GM12878 (cell line): Measurements from ENCODE around the gene METTL16. TPM values are rescaled to one million over a fixed set of nuclear protein-coding genes. Genes with fewer than 3 reads are reported as not detected.

Experiments
- ATAC-seq: fragments of 200-7000 bp; cut with Tn5 transposase; 3 replicates; pipeline ENCODE4 v1.9.1; 2020; ENCODE audit warnings: mild to moderate bottlenecking, moderate library complexity
- BruUV-seq: library from RNA; stranded (reverse); fragments of 400-500 nt; replicated peaks from 2 replicates; lab custom pipeline; 2021; lab: Mats Ljungman, UMichigan
- CTCF ChIA-PET: fragments of 300-600 bp; sonication (Branson Sonifier 250); formaldehyde crosslinking; extraction: SDS; loops from one replicate; lab custom pipeline; 2021; ENCODE audit warnings: inconsistent platforms; lab: Yijun Ruan, JAX
- POLR2A ChIA-PET: fragments of 350-600 bp; formaldehyde crosslinking; extraction: SDS; loops from one replicate; lab custom pipeline; 2021; ENCODE audit warnings: inconsistent platforms; lab: Charles Lee
- RAD21 ChIA-PET: fragments of 300-600 bp; sonication (Branson Sonifier 250); formaldehyde crosslinking; loops from one replicate; lab custom pipeline; 2023; ENCODE audit warnings: antibody characterized with exemption; ENCODE audit not compliant: unreplicated experiment; lab: Charles Lee
- SMC1A ChIA-PET: fragments of 300-600 bp; sonication (Branson Sonifier 250); formaldehyde crosslinking; loops from one replicate; lab custom pipeline; 2023; ENCODE audit not compliant: unreplicated experiment, uncharacterized antibody; lab: Charles Lee
- DNase-seq: peaks from one replicate; pipeline ENCODE4 v3.0.0-alpha.2; 2011; ENCODE audit warnings: low read depth, low spot score
- FAIRE-seq: peaks from 3 replicates; lab custom pipeline; 2011; peaks lifted over from hg19 to GRCh38; lab: Jason Lieb, UNC
- H2AFZ ChIP-seq: 2 replicates; pipeline ENCODE4 v1.6.0; 2011; ENCODE audit warnings: low read depth, low read length, control low read depth; ENCODE audit not compliant: control insufficient read depth
- H3K27ac ChIP-seq: 2 replicates; pipeline ENCODE4 v1.5.1; 2011; ENCODE audit warnings: control low read depth; ENCODE audit not compliant: control insufficient read depth, insufficient read depth
- H3K27me3 ChIP-seq, 2 experiments: replicated peaks in 1 of 2; 2 replicates each; pipeline versions ENCODE4 v1.6.0 to v1.6.1; 2011; ENCODE audit warnings: low read length in 1 of 2; ENCODE audit not compliant: control insufficient read depth in 2 of 2, insufficient read depth in 2 of 2
- H3K36me3 ChIP-seq, 2 experiments: 2 replicates each; pipeline ENCODE4 v1.5.1; 2011; ENCODE audit warnings: low read length in 1 of 2; ENCODE audit not compliant: control insufficient read depth in 2 of 2, insufficient read depth in 2 of 2
- H3K4me1 ChIP-seq: 2 replicates; pipeline ENCODE4 v1.6.1; 2011; ENCODE audit warnings: mild to moderate bottlenecking, low read length, moderate library complexity, mixed read lengths; ENCODE audit not compliant: control insufficient read depth, insufficient read depth
- H3K4me2 ChIP-seq: 2 replicates; pipeline ENCODE4 v1.6.0; 2011; ENCODE audit warnings: control low read depth; ENCODE audit not compliant: control insufficient read depth, insufficient read depth
- H3K4me3 ChIP-seq: fragments of 200-600 bp; sonication (generic); 2 replicates; pipeline ENCODE4 v1.5.1; 2016
- H3K79me2 ChIP-seq: 2 replicates; pipeline ENCODE4 v1.6.0; 2011; ENCODE audit warnings: low read length; ENCODE audit not compliant: control insufficient read depth, insufficient read depth
- H3K9ac ChIP-seq: 2 replicates; pipeline ENCODE4 v1.8.0; 2011; ENCODE audit warnings: low read length, control low read depth, mixed read lengths; ENCODE audit not compliant: control insufficient read depth, insufficient read depth
- H3K9me3 ChIP-seq: replicated peaks from 3 replicates; pipeline ENCODE4 v1.5.1; 2011; ENCODE audit warnings: mild to moderate bottlenecking, low read length; ENCODE audit not compliant: control insufficient read depth, insufficient read depth
- H4K20me1 ChIP-seq: 2 replicates; pipeline ENCODE4 v1.6.0; 2011; ENCODE audit not compliant: control insufficient read depth, insufficient read depth
- BRCA1 ChIP-seq: IDR thresholded peaks from 2 replicates; pipeline ENCODE4 v1.6.1; 2011; ENCODE audit warnings: low read depth, low read length, improper control_type of control experiment
- CBX3 ChIP-seq: fragments of 200-600 bp; sonication (generic); IDR thresholded peaks from 2 replicates; pipeline ENCODE4 v1.6.1; 2016; ENCODE audit warnings: low read depth, borderline replicate concordance
- CREM ChIP-seq: IDR thresholded peaks from 2 replicates; pipeline ENCODE4 v1.6.1; 2014; ENCODE audit warnings: antibody characterized with exemption, low read depth
- NBN ChIP-seq: fragments of 450-650 bp; IDR thresholded peaks from 2 replicates; pipeline ENCODE4 v1.6.1; 2016
- PBX3 ChIP-seq: IDR thresholded peaks from 2 replicates; pipeline ENCODE4 v1.6.1; 2011; ENCODE audit warnings: mild to moderate bottlenecking, low read depth, low read length, moderate library complexity; ENCODE audit not compliant: insufficient replicate concordance
- POLR2AphosphoS2 ChIP-seq: IDR thresholded peaks from 2 replicates; pipeline ENCODE4 v1.6.1; 2011; ENCODE audit warnings: low read depth, mild to moderate bottlenecking, low read length, improper control_type of control experiment, moderate library complexity
- SUPT20H ChIP-seq: IDR thresholded peaks from 2 replicates; pipeline ENCODE4 v1.6.1; 2011; ENCODE audit warnings: low read depth, mild to moderate bottlenecking, low read length, moderate library complexity, borderline replicate concordance; ENCODE audit not compliant: control insufficient read depth
- TBL1XR1 ChIP-seq: IDR thresholded peaks from 2 replicates; pipeline ENCODE4 v1.6.1; 2012; ENCODE audit warnings: low read depth, low read length, improper control_type of control experiment
- TCF12 ChIP-seq: IDR thresholded peaks from 2 replicates; pipeline ENCODE4 v1.6.1; 2011; ENCODE audit warnings: low read depth, mild to moderate bottlenecking, low read length
- ZNF207 ChIP-seq: fragments of 450-650 bp; IDR thresholded peaks from 2 replicates; pipeline ENCODE4 v1.6.1; 2014; ENCODE audit warnings: antibody characterized with exemption, mild to moderate bottlenecking, borderline replicate concordance
- WGBS: methylation state at CpG from one replicate; pipeline ENCODE4 v1.1.6; 2016; ENCODE audit warnings: low lambda C conversion rate; ENCODE audit not compliant: insufficient replicate concordance, insufficient coverage; ENCODE audit errors: missing lambda C conversion rate; 5-methylcytosine and 5-hydroxymethylcytosine counted together
- in situ Hi-C: fragments of 300-500 bp; cut with MboI; formaldehyde crosslinking; loops from 9 replicates; pipeline ENCODE4 v1.14.3; 2018; ENCODE audit warnings: mixed read lengths
- intact Hi-C: fragments of 100-400 bp; cut with micrococcal nuclease; formaldehyde crosslinking; loops from one replicate; pipeline ENCODE4 v1.14.2; 2022; ENCODE audit not compliant: unreplicated experiment
- polyA plus RNA-seq, 11 experiments: library from polyadenylated mRNA; depleted of rRNA in 4 of 11; unstranded in 6 of 11; stranded (reverse) in 5 of 11; fragments of >200 nt; fragmentation: Nextera tagmentation in 4 of 11; fragmentation: Illumina TruSeq in 1 of 11; extraction: Ambion mirVana in 4 of 11; extraction: Trizol in 1 of 11; gene quantifications; 1 replicate in 1 of 11; 2 replicates in 10 of 11; pipeline versions ENCODE4 v1.2.1 to v1.2.3, GENCODE V29; 2011 to 2016; ENCODE audit warnings: inconsistent platforms in 2 of 11, missing spikeins in 2 of 11, low read depth in 1 of 11
- total RNA-seq, 4 experiments: library from RNA; depleted of rRNA in 3 of 4; stranded (reverse); fragments of >200 nt in 3 of 4; fragmentation: Illumina TruSeq in 1 of 4; extraction: Trizol in 1 of 4; gene quantifications; 2 replicates each; pipeline versions ENCODE4 v1.2.1 to v1.2.3, GENCODE V29; 2013 to 2021

Gene METTL16
- total and polyA plus RNA-seq, 10 of the 15 experiments (the other 5 are each of a cell fraction or from before 2014, with no cell fraction given), result 15.6 to 34.3 (median 23.7) TPM

GRCh38 chr17:2410951-2411350 is 100.7 kb downstream of the METTL16 start:
- TF ChIP-seq BRCA1 (no peak), CBX3 (no peak), TBL1XR1 (no peak), PBX3 (no peak), POLR2AphosphoS2 (no peak), SUPT20H (no peak), ZNF207 (no peak), NBN (no peak), CREM (no peak), TCF12 (no peak)
- no peaks in the 10 kb centered on the region for H3K4me1 ChIP-seq
- H3K79me2 ChIP-seq, result no peaks in the 10 kb centered on the region
- DNase-seq (no peak), FAIRE-seq (no peak), ATAC-seq (no peak)
- no peak overlapping the region for H3K4me2 ChIP-seq
- H4K20me1 ChIP-seq, result no peaks in the 10 kb centered on the region
- in situ Hi-C loops, result loop anchor here (5.0 to 25.0 kb wide), 2 partner anchors 34 to 601 kb away; no protein-coding TSS in a partner anchor
- H2AFZ ChIP-seq, result no peak overlapping the region
- CTCF ChIA-PET, result interaction anchor here (0.5 to 9.9 kb wide), 3 partner anchors 28 to 302 kb away, joined by 3 to 597 read pairs (median 5); no protein-coding TSS in a partner anchor
- H3K9me3 ChIP-seq, result no peaks in the 10 kb centered on the region
- no peak overlapping the region for H3K27ac ChIP-seq
- intact Hi-C loops, result no loop called here
- no peak overlapping the region for H3K4me3 ChIP-seq
- POLR2A ChIA-PET, result interaction anchor here (0.6 to 0.8 kb wide), 2 partner anchors 18 to 79 kb away, joined by 3 to 4 read pairs; no protein-coding TSS in a partner anchor
- H3K9ac ChIP-seq, result no peak overlapping the region
- H3K36me3 ChIP-seq, result peaks cover 4 to 5% of the 10 kb centered on the region in 2 experiments
- RAD21 ChIA-PET, result interaction anchor here (10.1 kb wide), 1 partner anchor 29 kb away, joined by 376 read pairs; no protein-coding TSS in a partner anchor
- WGBS, result 90% methylated on average over 7 of the region's 7 CpGs
- SMC1A ChIA-PET, result interaction anchor here (0.7 to 12.3 kb wide), 2 partner anchors 29 to 198 kb away, joined by 4 to 364 read pairs; no protein-coding TSS in a partner anchor
- BruUV-seq, result no TSS peak
- H3K27me3 ChIP-seq, result no peaks in the 10 kb centered on the region
